Measurements from ENCODE around the gene EPN2. TPM values are rescaled to one million over a fixed set of nuclear protein-coding genes. Genes with fewer than 3 reads are reported as not detected.

Gene EPN2
- total and polyA plus RNA-seq, 2 donors from 2014 or later = 18.0 to 45.4 TPM

GRCh38 chr17:19322861-19323260, 85.7 kb downstream of the EPN2 start:
- Histone ChIP-seq H3K9ac (ENCODE audit: low read length in 3 of 3) (no peak overlapping the region), H3K4me3 (ENCODE audit: low read length in 3 of 3) (no peak overlapping the region), H3K9me3 (ENCODE audit: control insufficient read depth in 2 of 3, insufficient read depth in 1 of 3, low read length in 3 of 3) (no peaks in the 10 kb centered on the region), H3K27ac (ENCODE audit: low read depth in 2 of 2, low read length in 2 of 2) (no peak overlapping the region), H3K27me3 (ENCODE audit: control insufficient read depth, insufficient read depth, low read length) (no peaks in the 10 kb centered on the region), H3K4me1 (ENCODE audit: control insufficient read depth in 2 of 3, insufficient read depth in 2 of 3, low read depth in 1 of 3, low read length in 3 of 3) (peaks cover 2% of the 10 kb centered on the region in 3 donors), H3K36me3 (ENCODE audit: control insufficient read depth in 2 of 3, insufficient read depth in 3 of 3, low read length in 3 of 3) (peaks cover 0 to 2% (median 0%) of the 10 kb centered on the region in 3 donors)
- FAIRE-seq (no peak), DNase-seq (peak in 1 of 5 donors; percentile 16)
- no peak for TF ChIP-seq CTCF (IDR thresholded peaks at IDR 0.05; ENCODE audit: borderline replicate concordance, extremely low read depth, insufficient read depth)
- intact Hi-C loops (cut with DNase I) = no loop called here

- no peaks in the 10 kb centered on the region for H3K9me3 ChIP-seq (ENCODE audit: control insufficient read depth in 2 of 3, insufficient read depth in 1 of 3, low read length in 3 of 3)
- FAIRE-seq (no peak), DNase-seq (no peak)
- intact Hi-C loops (cut with DNase I) = no loop called here
- no peak overlapping the region for H3K27ac ChIP-seq (ENCODE audit: low read depth in 2 of 2, low read length in 2 of 2)
- TF ChIP-seq CTCF (IDR thresholded peaks at IDR 0.05; ENCODE audit: borderline replicate concordance, extremely low read depth, insufficient read depth) = no peak
- H3K36me3 ChIP-seq (ENCODE audit: control insufficient read depth in 2 of 3, insufficient read depth in 3 of 3, low read length in 3 of 3) = peaks cover 0 to 4% (median 2%) of the 10 kb centered on the region in 3 donors
- H3K4me3 ChIP-seq (ENCODE audit: low read length in 3 of 3) = no peak overlapping the region
- H3K9ac ChIP-seq (ENCODE audit: low read length in 3 of 3) = no peak overlapping the region
- no peaks in the 10 kb centered on the region for H3K27me3 ChIP-seq (ENCODE audit: control insufficient read depth, insufficient read depth, low read length)
- no peaks in the 10 kb centered on the region for H3K4me1 ChIP-seq (ENCODE audit: control insufficient read depth in 2 of 3, insufficient read depth in 2 of 3, low read depth in 1 of 3, low read length in 3 of 3)
These were observed 88.4 kb downstream of the EPN2 start for GRCh38 chr17:19325542-19325941.

DNA sequence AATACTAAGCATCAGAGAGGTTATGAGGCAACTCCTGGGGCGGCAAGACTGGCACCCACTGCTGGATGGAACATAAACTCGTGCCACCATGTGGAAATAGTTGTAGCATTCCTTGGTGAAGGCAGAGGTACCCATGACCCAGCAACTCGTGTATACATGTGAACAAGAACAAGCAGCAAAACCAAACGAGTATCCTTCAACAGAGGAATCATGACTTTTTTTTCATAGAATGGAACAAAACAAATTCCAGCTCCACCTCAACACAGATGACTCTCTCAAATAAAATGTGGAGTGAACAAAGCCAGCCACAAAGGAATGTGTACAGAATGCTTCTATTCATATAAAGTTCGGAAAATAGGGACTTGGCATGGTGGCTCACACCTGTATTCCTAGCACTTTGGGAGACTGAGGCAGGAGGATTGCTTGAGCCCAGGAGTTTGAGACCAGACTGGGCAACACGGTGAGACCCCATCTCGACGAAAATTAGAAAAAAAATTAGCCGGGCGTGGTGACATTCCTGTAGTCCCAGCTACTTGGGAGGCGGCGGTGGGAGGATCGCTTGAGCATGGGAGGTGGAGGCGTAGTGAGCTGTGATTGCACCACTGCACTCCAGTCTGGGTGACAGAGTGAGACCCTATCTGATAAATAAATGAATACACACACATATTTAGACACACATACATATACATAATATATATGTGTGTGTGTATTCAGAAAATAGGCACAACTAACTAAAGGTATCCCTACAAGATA, 90.0 kb downstream of the EPN2 start:
- no peak overlapping the region for H3K9ac ChIP-seq (ENCODE audit: low read length in 3 of 3)
- DNase-seq (peak in 1 of 5 donors; percentile 36), FAIRE-seq (no peak)
- H3K4me1 ChIP-seq (ENCODE audit: control insufficient read depth in 2 of 3, insufficient read depth in 2 of 3, low read depth in 1 of 3, low read length in 3 of 3) = no peaks in the 10 kb centered on the region
- H3K27me3 ChIP-seq (ENCODE audit: control insufficient read depth, insufficient read depth, low read length) = no peaks in the 10 kb centered on the region
- no peak overlapping the region for H3K27ac ChIP-seq (ENCODE audit: low read depth in 2 of 2, low read length in 2 of 2)
- intact Hi-C loops (cut with DNase I) = no loop called here
- H3K4me3 ChIP-seq (ENCODE audit: low read length in 3 of 3) = no peak overlapping the region
- no peak for TF ChIP-seq CTCF (IDR thresholded peaks at IDR 0.05; ENCODE audit: borderline replicate concordance, extremely low read depth, insufficient read depth)
- no peaks in the 10 kb centered on the region for H3K9me3 ChIP-seq (ENCODE audit: control insufficient read depth in 2 of 3, insufficient read depth in 1 of 3, low read length in 3 of 3)
- H3K36me3 ChIP-seq (ENCODE audit: control insufficient read depth in 2 of 3, insufficient read depth in 3 of 3, low read length in 3 of 3) = peaks cover 0 to 4% (median 0%) of the 10 kb centered on the region in 3 donors

All from kidney (tissue), 14 donors.